Adrenal gland (tissue), 5 donors: Measurements from ENCODE around the gene CLEC10A.

Experiments used
- CTCF ChIP-seq, 6 experiments: fragments of 450-650 bp in 4 of 6; fragments of 200-600 bp in 2 of 6; sonication (generic) in 1 of 6; IDR thresholded peaks; 1 replicate in 5 of 6; 2 replicates in 1 of 6; pipeline versions ENCODE4 v1.5.1 to v1.8.0; 2016 to 2021; ENCODE audit warnings: antibody characterized with exemption in 6 of 6, mild to moderate bottlenecking in 2 of 6, moderate library complexity in 1 of 6
- POLR2A ChIP-seq, 2 donors: fragments of 450-650 bp; IDR thresholded peaks; one replicate each; pipeline ENCODE4 v1.6.1; 2017; ENCODE audit warnings: antibody characterized with exemption in 2 of 2, mild to moderate bottlenecking in 2 of 2, moderate library complexity in 1 of 2
- donor health status: DM: no; HTN: no; CAD: no.

DNA sequence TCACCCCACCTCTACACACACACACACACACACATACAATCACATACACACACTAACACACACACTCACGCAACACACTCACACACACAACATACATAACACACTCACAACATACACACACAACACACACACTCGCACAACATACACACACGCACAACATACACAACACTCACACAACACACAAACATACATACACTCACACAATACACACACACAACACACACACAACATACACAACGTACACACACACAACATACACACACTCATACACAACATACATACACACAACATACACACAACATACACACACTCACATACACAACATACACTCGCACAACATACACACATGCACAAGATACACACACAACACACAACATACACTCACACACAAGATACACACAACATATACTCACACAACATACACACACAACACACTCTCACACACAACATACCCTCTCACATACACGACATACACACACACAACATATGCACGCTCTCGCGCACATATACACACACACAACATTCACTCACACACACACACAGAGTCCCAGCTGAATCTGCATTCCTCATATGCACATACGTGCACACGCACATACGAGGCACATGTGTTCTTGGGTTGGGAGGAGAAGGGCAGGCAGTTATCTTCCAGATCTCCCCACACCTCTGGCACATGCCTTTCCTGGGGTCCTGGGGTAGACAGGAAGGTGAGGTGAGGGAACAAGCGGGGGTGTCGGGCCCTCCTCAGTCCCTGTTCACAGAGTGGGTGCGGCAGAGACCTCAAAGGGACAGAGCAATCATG lies 33.4 kb upstream of the CLEC10A start:
- TF ChIP-seq POLR2A (IDR thresholded peaks at IDR 0.05) (no peak), CTCF (IDR thresholded peaks at IDR 0.05) (no peak)
